ENCODE measurements around the gene CBL.

DNA sequence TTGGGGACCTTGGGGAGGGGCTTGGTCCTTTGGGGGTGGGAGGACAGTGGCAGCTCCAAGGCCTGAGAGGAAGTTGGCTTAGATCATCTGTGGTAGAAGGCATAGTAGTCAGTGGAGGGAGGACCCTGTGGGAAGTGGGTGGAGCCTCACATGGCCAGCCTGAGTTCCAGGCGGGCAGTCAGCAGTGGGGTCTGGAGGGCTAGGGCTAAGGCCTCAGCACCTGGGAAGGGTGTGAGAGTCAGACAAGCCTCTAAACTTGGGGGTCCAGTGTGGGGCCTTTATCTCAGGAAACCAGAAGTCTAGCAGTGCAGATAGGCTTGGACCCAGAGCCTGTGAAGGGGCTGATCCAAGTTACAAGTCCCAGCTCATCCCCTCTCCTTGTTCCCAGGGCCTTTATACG is 33.6 kb upstream of the CBL start:
- TF ChIP-seq, protein P1, sequence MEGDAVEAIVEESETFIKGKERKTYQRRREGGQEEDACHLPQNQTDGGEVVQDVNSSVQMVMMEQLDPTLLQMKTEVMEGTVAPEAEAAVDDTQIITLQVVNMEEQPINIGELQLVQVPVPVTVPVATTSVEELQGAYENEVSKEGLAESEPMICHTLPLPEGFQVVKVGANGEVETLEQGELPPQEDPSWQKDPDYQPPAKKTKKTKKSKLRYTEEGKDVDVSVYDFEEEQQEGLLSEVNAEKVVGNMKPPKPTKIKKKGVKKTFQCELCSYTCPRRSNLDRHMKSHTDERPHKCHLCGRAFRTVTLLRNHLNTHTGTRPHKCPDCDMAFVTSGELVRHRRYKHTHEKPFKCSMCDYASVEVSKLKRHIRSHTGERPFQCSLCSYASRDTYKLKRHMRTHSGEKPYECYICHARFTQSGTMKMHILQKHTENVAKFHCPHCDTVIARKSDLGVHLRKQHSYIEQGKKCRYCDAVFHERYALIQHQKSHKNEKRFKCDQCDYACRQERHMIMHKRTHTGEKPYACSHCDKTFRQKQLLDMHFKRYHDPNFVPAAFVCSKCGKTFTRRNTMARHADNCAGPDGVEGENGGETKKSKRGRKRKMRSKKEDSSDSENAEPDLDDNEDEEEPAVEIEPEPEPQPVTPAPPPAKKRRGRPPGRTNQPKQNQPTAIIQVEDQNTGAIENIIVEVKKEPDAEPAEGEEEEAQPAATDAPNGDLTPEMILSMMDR (IDR thresholded peaks at IDR 0.05), result no peak
- TF ChIP-seq POLR2A (IDR thresholded peaks at IDR 0.05), result no peak
